ENCODE results near the gene CCDC87.

CCDC87 gene

DNA sequence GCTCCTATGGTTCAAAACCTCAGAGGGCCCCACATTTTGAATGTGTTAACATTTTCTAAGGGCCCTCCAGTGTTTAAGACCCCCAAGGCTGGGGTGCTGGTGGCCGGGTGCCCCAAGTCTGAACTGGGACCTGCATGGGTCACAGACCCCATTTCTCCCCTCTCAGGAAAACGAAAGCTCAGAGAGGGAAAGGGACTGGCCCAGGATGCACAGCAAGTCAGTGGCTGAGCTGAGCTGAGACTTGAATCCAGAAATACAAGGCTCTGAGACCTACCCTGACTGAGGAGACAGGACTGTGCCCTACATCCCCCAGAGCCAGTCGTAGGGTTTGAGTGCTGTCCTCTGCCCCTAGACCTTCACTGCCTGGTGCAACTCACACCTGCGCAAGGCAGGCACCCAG is 42.0 kb downstream of the CCDC87 start:
- TF ChIP-seq, protein P1, sequence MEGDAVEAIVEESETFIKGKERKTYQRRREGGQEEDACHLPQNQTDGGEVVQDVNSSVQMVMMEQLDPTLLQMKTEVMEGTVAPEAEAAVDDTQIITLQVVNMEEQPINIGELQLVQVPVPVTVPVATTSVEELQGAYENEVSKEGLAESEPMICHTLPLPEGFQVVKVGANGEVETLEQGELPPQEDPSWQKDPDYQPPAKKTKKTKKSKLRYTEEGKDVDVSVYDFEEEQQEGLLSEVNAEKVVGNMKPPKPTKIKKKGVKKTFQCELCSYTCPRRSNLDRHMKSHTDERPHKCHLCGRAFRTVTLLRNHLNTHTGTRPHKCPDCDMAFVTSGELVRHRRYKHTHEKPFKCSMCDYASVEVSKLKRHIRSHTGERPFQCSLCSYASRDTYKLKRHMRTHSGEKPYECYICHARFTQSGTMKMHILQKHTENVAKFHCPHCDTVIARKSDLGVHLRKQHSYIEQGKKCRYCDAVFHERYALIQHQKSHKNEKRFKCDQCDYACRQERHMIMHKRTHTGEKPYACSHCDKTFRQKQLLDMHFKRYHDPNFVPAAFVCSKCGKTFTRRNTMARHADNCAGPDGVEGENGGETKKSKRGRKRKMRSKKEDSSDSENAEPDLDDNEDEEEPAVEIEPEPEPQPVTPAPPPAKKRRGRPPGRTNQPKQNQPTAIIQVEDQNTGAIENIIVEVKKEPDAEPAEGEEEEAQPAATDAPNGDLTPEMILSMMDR (conservative IDR thresholded peaks at IDR 0.05; ENCODE audit: low read length) = no peak
- H3K4me3 ChIP-seq (ENCODE audit: low read length) = no peak overlapping the region
- DNase-seq (ENCODE audit: low read depth) = no peak

DNA sequence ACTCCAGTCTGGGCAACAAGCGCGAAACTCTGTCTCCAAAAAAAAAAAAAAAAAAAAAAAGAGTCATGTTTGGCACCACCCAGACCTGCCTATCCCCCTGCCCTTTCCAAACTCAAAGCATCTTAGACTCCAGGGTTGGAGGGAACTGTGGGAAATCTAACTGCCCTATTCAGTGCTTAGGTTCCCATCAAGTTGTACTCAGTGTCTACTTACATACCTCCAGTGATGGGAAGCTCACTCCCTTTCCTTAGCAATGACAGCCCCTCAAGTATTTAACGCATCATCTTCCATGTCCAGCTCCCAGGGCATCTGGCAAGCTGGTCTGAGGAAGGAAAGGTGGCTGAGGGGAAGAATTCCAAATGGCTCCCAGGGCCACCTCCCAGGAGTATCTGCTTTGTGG is 43.2 kb downstream of the CCDC87 start:
- TF ChIP-seq, protein P1 (conservative IDR thresholded peaks at IDR 0.05; ENCODE audit: low read length) = no peak
- DNase-seq (ENCODE audit: low read depth) = no peak
- no peak overlapping the region for H3K4me3 ChIP-seq (ENCODE audit: low read length)

DNA sequence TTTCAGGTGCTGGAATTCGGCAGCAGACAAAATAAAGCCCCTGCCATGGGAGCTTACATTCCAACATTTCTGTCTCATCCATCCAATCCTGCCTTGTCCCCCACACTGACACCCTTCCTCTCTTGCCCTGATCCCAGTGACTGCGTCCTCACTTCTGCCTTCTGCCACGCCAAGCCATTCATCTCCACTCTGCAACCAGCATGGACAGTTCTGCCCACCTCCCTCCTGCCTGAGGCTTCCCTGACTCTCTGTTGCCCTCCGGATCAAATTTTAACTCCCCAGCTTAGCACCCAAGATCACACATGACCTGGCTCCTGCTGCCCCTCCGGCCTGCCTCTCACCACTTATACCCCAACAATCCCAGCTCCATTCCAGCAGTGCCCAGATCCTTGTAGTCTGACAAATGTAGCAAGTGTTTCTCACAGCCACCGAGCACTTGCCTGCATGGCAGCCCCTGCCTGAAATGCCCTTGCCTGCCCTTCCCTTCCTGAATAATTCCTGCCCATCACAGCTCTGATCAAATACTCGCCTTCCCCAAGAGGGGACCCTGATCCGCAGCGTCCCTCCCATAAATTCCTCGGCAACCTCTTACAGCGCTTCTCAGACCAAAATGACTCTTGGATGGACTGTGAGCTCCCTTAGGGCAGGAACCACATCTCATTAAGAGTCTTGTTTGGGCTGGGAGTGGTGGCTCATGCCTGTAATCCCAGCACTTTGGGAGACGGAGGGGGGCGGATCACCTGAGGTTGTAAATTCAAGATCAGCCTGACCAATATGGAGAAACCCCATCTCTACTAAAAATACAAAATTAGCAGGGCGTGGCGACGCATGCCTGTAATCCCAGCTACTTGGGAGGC is 43.9 kb downstream of the CCDC87 start:
- TF ChIP-seq, protein P1 (conservative IDR thresholded peaks at IDR 0.05; ENCODE audit: low read length) = no peak
- no peak overlapping the region for H3K4me3 ChIP-seq (ENCODE audit: low read length)
- DNase-seq (ENCODE audit: low read depth) = no peak

DNA sequence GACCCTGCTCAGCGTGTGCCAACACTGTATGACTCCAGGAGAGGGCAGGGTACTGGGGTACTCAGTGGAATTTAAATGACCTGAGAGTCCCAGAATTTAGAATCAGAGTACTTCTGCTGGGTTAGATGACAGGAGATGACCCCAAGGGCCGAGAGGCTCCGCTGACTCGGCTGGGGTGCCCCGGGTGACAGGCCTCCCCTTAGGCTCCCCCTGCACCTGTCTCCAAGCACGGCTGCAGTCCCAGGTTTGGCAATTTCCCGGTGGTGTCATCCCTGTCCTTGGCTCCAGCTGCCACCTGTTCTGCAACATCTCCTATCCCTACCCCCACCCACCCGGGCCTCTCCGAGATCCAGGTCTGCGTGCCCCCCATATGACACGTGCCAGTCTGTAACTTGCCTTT is 44.8 kb downstream of the CCDC87 start:
- no peak for DNase-seq (ENCODE audit: low read depth)
- no peak overlapping the region for H3K4me3 ChIP-seq (ENCODE audit: low read length)

DNA sequence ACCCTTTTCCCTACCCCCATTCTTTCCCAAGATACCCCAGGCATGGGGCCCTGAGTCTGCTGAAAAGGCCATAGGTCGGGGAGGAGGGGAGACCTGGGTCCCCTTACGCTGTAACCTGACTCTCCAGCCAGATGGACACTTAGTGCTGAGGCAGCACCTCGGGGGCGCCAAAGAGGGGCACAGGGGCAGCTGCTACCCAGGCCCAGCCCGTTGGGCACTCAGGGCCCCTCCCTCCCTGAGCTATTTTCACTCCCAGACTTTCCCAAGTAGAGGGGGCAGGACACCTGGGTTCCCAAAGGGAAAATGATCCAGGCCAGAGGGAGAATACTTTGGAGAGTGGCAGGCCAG is 45.2 kb downstream of the CCDC87 start:
- DNase-seq (ENCODE audit: low read depth) = no peak
- TF ChIP-seq, protein P1 (conservative IDR thresholded peaks at IDR 0.05; ENCODE audit: low read length) = no peak
- no peak overlapping the region for H3K4me3 ChIP-seq (ENCODE audit: low read length)

More for the DNA sequence above, 44.8 kb downstream of the CCDC87 start:
- TF ChIP-seq, protein P1 (conservative IDR thresholded peaks at IDR 0.05; ENCODE audit: low read length) = no peak

DNA sequence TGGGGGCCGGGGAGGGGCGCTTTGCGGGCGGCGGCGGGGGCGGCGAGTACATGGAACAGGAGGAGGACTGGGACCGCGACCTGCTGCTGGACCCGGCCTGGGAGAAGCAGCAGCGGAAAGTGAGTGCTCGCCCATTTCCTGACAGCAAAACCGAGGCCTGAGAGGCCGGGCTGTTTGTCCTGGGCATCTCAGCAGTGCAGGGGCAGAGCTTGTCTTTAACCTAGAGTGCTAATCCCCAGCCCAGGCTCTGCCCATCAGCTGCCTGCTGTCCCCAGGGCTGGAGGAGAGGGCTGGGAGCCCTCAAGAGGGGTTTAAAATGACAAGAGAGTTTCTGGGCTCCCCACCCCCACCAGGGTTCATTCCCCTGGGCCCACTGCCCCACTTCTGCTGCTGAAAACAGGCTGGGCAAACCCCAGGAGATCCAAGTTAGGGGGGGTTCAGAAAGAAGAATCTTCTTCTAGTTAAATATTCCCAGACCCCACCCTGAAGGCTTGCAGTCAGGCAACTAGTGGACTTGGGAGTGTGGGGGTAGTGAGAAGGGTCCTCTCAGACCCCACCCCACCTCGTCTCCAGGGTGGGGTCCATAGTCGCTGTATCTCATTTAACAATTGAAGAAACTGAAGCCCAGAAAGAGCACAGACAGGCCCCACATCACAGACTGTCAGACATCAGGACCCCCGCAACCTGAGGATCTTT is 45.7 kb downstream of the CCDC87 start:
- TF ChIP-seq, protein P1 (conservative IDR thresholded peaks at IDR 0.05; ENCODE audit: low read length) = no peak
- no peak for DNase-seq (ENCODE audit: low read depth)
- H3K4me3 ChIP-seq (ENCODE audit: low read length) = no peak overlapping the region
